Epithelial cell of prostate (primary cell): ENCODE measurements around the gene TRIM16.
"Not testable (repeated sequence)": the region's sequence is repeated elsewhere in the genome, so short reads cannot be mapped to it uniquely, and the experiment has no call there.

ENCODE experiments used
- DNase-seq: peaks from one replicate; pipeline ENCODE4 v3.0.0-alpha.2; 2011; ENCODE audit warnings: low read depth, low spot score
- H3K27ac ChIP-seq: fragments of 450-650 bp; 2 replicates; pipeline ENCODE4 v1.5.1; 2017; ENCODE audit warnings: mild to moderate bottlenecking

The TRIM16 gene

DNA sequence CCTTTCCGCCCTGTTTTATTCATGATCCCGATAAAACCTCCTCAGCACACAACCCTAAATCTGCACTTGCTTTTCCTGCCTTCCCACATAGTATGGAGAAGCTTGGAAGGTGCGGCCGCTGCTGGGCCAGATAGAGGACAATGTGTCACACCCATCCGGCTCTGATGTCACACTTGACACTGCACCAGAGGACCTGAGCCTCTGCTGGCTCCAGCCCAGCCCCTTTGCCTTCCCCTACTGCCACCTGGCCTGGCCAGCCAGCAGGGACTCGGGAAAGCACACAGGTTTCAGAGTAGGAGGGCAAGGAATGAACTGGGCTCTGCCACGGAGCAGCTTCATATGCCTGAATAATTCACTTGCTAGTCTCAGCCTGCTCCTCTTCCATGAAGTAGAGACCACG lies 62.0 kb downstream of the TRIM16 start:
- DNase-seq, H3K27ac ChIP-seq: not testable (repeated sequence)

DNA sequence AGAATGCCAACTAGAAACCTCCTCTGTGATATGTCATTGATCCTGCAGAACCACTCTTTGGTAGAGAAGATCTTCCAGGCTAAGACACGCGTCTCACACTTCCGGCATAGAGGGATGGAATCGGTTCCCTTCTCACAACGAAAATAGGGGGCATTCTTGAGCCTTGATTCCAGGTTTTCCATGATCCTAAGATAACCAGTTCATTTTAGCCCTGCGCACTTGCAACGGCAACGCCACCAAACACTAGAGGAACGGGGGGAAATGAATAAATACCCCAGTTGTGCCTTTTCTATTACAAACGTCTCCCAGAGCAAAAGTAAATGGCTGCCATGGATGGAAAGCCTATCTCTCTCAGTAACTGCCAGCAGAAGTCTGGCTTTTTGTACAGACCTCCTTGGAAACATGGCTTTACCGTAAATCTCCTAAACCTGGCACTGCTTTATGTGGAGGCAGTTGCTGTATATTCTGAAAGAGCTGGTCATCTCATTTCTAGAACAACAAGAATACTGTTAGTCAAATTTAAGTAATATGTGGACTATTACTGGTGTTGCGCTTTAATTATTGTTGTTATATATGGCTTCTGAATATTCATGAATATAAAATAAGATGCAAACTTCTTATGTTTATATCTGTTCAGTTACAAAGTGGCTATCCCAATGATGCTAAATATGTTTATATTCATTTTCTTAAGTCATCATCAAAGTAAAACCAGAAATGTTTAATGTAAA lies 64.6 kb downstream of the TRIM16 start, which contains the start of gene FBXW10B:
FBXW10B (minus strand) TSS at position 374 of the 728 bp plus-strand sequence; CDS start at position 182, 192 bp downstream.
- not testable (repeated sequence) for DNase-seq, H3K27ac ChIP-seq

DNA sequence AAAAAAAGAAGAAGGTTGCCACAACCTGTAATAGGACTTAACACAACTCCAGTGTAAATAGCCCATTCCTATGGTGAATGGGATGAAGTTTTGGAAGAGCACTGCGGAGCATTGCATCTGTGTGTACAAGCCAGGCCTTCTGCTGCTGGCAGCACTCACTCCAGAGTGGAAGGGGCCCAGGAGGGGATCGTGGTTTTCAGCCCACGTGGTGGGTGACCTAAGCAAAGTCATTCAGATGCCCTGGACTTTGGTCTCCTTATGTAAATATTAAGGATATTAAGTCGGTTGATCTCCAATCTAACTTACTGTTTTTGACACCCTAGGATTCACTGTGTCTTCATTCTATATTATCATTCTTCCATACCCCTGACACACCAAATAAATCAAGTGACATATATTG lies 67.3 kb downstream of the TRIM16 start:
- DNase-seq, H3K27ac ChIP-seq: not testable (repeated sequence)

DNA sequence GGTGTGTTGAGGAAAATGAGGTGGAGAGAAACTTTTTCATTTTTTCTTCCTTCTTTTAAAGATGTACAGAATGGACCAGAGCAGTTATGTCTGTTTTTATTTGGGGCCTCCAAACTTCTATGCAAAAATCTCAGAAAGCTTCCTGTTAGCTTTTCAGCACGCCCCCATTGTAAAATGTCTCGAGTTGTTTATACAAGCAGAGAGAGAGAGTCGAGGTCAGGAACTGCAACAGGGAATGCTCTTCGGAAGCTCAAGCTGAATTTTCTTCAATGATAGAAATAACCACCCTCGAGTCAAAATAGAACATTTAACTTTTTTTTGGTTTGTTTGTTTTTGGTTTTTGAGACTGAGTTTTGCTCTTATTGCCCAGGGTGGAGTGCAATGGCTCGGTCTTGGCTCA lies 68.3 kb downstream of the TRIM16 start:
- not testable (repeated sequence) for H3K27ac ChIP-seq, DNase-seq

DNA sequence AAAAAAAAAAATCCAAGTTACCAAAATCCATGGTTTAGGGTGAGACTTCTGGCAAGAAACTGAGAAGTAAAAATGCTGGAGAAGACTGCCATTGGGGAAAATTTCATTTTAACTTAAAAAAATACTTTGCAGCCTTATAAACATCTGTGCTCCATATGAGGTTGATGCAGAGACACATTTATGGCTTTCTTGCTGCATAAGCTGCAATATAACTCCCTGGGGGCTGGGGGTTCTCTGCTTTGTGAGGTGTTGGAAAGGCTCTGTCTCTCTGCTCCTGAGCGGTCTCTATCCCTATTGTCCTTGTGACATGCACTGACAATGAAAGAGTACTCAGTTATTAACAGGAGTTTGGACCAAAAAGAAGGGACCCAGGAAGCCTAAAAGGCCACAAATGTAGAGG lies 71.0 kb downstream of the TRIM16 start:
- H3K27ac ChIP-seq, DNase-seq: not testable (repeated sequence)

DNA sequence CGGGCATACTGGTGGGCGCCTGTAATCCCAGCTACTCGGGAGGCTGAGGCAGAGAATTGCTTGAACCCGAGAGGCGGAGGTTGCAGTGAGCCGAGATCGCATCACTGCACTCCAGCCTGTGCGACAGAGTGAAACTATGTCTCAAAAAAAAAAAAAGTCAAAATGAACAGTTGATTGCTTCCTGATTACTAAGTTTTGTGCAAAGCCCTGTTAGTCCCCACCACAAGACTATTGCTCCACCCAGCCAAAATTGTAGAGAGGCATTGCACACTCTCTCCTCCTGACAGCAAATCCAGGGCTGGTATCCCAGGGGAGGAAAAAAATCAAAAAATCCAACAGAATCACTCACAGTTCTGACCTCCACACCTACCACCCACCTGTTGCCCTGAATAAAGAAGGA lies 91.2 kb downstream of the TRIM16 start:
- DNase-seq, H3K27ac ChIP-seq: not testable (repeated sequence)

DNA sequence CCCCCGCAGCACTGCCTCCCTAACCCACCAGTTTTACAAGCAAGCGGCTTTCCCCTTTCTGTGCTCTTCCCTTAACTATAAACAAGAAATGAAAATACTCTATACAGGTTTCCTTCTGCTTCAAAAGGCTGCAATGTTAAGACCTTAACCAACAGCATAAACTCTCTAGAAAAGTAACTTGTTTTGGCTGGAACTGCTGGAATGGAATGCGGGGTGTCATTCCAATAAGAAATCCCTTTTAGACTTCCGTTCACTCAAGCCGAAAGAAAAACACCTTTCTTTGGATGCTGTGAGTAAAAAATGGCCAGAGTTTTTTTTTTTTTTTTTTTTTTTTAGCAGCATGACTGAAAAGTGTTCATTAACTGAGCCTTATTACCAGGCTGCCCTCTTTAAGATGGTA lies 92.1 kb downstream of the TRIM16 start:
- not testable (repeated sequence) for H3K27ac ChIP-seq, DNase-seq

DNA sequence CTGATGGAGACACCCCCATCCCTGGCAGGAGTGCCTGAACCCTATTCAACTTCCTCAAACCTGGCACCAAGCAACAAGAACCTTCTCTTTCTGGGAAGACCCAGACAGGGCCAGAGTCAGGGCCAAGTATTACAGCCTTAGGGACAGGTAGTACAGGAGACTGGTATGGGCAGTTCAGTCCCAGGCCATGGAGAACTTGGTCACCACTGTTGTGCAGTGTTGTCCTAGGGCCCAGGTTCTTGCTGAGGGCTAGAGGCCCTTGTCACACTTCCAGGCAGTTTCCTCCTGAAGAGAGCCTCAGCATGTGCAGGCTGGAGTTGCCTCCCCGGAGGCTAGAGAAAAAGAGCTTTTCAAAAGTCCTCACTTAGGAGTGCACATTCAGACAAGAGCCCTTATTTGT lies 93.3 kb downstream of the TRIM16 start:
- not testable (repeated sequence) for DNase-seq, H3K27ac ChIP-seq

DNA sequence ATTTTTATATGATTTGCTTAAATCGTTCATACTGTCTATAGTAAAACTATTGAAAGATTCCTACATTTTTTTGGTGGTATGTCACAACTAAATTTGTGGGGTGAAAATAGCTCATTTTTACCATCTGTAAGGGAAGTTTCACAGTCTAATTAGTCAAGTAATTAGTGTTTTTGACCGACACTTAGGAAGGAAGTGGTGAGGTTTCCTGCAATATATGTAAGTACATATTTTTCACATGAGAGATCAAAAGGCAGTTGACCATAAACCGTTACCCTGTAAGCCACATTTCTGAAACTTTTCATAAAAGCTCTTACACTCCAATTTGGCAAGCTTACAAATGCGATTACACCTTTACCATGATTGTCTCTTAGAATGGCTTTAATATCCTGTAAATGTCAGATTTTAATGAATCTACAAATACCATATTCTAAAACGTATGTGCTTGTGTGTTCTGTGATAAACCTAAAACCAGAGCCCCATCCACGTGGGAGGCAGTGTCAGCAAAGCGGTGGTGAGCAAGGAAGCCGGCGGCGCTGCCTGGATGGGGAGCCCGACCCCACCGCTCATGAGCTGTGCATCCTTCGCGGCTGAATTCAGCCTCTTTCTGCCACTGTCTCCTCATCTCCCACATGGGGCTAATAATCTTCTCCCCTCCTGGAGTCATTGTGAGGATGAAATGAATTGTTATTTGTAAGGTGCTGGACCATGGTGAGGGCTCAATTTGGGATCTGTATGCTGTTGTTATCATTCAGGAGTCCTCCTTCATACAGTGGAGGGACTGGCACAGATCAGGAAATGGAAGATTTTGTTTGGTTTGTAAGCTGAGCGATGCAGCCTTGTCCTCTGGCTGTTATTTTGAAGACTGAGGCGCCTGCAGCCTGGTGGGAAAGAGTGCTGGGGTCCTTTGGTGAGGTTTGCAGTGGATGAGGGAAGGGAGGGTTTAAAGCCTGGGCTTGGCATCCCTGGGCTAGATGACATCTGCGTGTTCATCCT lies 94.3 kb downstream of the TRIM16 start:
- not testable (repeated sequence) for H3K27ac ChIP-seq, DNase-seq

DNA sequence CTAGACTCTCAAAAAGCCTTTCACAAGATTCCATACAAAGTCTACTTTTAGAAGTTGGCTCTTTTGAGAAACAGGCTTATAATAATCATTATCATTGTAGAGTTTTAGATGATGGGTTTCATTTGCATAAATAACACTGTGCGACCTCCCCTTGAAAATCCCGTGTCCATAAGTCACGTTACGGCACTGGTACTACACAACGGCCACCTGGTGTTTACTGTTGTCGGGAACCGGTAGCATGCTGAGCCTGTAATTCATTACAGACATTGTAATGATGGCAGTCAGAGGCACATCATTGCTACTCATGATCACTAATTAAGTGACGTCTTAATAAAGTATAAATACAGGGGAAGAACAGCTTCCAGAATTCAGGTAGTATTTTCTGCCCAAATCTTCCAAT lies 96.1 kb downstream of the TRIM16 start:
- not testable (repeated sequence) for H3K27ac ChIP-seq, DNase-seq

DNA sequence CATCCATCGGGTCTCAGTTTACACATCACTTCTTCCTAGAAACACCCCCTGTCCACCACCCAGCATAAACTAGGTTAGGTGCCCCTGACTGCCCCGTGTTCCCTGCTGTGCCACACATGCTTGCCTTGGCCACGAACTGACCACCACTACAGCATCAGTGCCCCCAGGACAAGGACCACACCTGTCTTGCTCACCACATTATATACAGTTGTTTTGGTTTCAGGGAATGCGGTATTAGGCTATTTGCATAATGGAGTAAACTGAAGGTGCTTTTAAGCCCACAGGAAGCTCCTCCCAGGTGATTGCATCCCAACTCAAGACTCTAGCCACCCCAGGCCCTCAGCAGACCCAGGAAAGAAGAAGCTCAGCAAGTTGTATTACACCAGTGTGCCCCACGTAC lies 100.8 kb downstream of the TRIM16 start:
- not testable (repeated sequence) for DNase-seq, H3K27ac ChIP-seq

DNA sequence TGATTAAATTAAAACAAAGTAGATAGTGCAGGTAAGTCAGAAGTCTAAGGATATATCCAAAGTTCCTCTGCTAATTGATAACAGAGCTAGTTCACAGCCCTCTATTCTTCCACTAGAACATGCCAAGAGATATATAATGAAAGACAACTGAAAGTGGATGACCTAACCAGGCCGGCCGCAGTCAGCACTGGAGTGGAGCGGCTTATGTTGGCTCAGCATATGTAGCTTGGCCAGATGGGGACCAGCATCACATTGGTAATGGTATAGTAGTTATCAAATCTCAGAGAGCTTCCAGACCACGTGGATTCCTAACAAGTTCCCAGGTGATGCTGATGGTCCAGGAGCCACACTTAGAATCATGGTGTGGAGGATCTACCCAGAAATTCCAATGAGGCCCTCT lies 102.6 kb downstream of the TRIM16 start:
- not testable (repeated sequence) for H3K27ac ChIP-seq, DNase-seq
